Keratinocyte (primary cell): ENCODE data around the gene DRICH1. TPM values are rescaled to one million over a fixed set of nuclear protein-coding genes. Genes with fewer than 3 reads are reported as not detected.

Experiments
- DNase-seq: peaks from one replicate; pipeline ENCODE4 v3.0.0-alpha.2; 2011; ENCODE audit warnings: low read depth, missing footprints, low spot score
- FAIRE-seq: peaks from 2 replicates; lab custom pipeline; 2011; peaks lifted over from hg19 to GRCh38; lab: Jason Lieb, UNC
- H2AFZ ChIP-seq: 2 replicates; pipeline ENCODE4 v1.6.0; 2012; ENCODE audit warnings: low read length, control low read depth, inconsistent platforms; ENCODE audit not compliant: control insufficient read depth
- H3K27ac ChIP-seq: 2 replicates; pipeline ENCODE4 v1.5.1; 2011; ENCODE audit warnings: low read length; ENCODE audit not compliant: control insufficient read depth, insufficient read depth
- H3K27me3 ChIP-seq: 3 replicates; pipeline ENCODE4 v1.6.0; 2011; ENCODE audit warnings: low read length; ENCODE audit not compliant: control insufficient read depth, insufficient read depth; ENCODE audit errors: extremely low read depth
- H3K36me3 ChIP-seq, 2 experiments: 2 replicates in 1 of 2; 3 replicates in 1 of 2; pipeline ENCODE4 v1.5.1; 2011; ENCODE audit warnings: low read length in 2 of 2, mild to moderate bottlenecking in 1 of 2; ENCODE audit not compliant: control insufficient read depth in 2 of 2, insufficient read depth in 2 of 2; ENCODE audit errors: extremely low read depth in 1 of 2
- H3K4me1 ChIP-seq: 3 replicates; pipeline ENCODE4 v1.5.1; 2011; ENCODE audit warnings: low read length; ENCODE audit not compliant: control insufficient read depth, insufficient read depth; ENCODE audit errors: extremely low read depth
- H3K4me2 ChIP-seq: 3 replicates; pipeline ENCODE4 v1.6.0; 2011; ENCODE audit warnings: low read depth, low read length; ENCODE audit not compliant: control insufficient read depth, insufficient read depth; ENCODE audit errors: extremely low read depth
- H3K4me3 ChIP-seq, 3 experiments: fragments of 200-600 bp in 1 of 3; sonication (generic) in 1 of 3; 2 replicates in 2 of 3; 3 replicates in 1 of 3; pipeline ENCODE4 v1.5.1; 2011 to 2016; ENCODE audit warnings: low read length in 3 of 3, mild to moderate bottlenecking in 3 of 3, control low read depth in 2 of 3, inconsistent platforms in 1 of 3, low read depth in 1 of 3, mixed read lengths in 1 of 3, mixed run types in 1 of 3, moderate library complexity in 1 of 3; ENCODE audit not compliant: control insufficient read depth in 2 of 3, insufficient read depth in 2 of 3; ENCODE audit errors: extremely low read depth in 1 of 3
- H3K79me2 ChIP-seq: 2 replicates; pipeline ENCODE4 v1.6.0; 2012; ENCODE audit warnings: low read length; ENCODE audit not compliant: control insufficient read depth, insufficient read depth
- H3K9ac ChIP-seq: 3 replicates; pipeline ENCODE4 v1.6.0; 2011; ENCODE audit warnings: low read length; ENCODE audit not compliant: control insufficient read depth, insufficient read depth; ENCODE audit errors: extremely low read depth
- H3K9me1 ChIP-seq: 3 replicates; pipeline ENCODE4 v1.6.0; 2011; ENCODE audit warnings: low read length; ENCODE audit not compliant: control insufficient read depth, insufficient read depth; ENCODE audit errors: extremely low read depth
- H3K9me3 ChIP-seq: 2 replicates; pipeline ENCODE4 v1.5.1; 2012; ENCODE audit warnings: low read depth, low read length; ENCODE audit not compliant: control insufficient read depth
- H4K20me1 ChIP-seq: 3 replicates; pipeline ENCODE4 v1.6.0; 2011; ENCODE audit warnings: low read length; ENCODE audit not compliant: control insufficient read depth, insufficient read depth; ENCODE audit errors: extremely low read depth
- CTCF ChIP-seq, 3 experiments: IDR thresholded peaks in 1 of 3; conservative IDR thresholded peaks in 1 of 3; optimal IDR thresholded peaks in 1 of 3; 2 replicates in 2 of 3; 3 replicates in 1 of 3; pipeline versions ENCODE3 to v1.5.1; 2011; ENCODE audit warnings: low read length in 3 of 3, mild to moderate bottlenecking in 3 of 3, moderate library complexity in 2 of 3, control low read depth in 1 of 3, inconsistent platforms in 1 of 3; ENCODE audit not compliant: insufficient read depth in 2 of 3; ENCODE audit errors: extremely low read depth in 1 of 3
- EZH2 ChIP-seq: IDR thresholded peaks from one replicate; pipeline ENCODE4 v1.6.1; 2012; ENCODE audit warnings: inconsistent platforms, mild to moderate bottlenecking, low read length, moderate library complexity
- dilution Hi-C: fragments of 300-500 bp; cut with MboI; formaldehyde crosslinking; loops from one replicate; pipeline ENCODE4 v1.7.0; 2020; ENCODE audit warnings: low sequenced_read_pairs; ENCODE audit not compliant: extremely low pct_ligation_motif_present
- polyA plus RNA-seq, 5 experiments: library from polyadenylated mRNA; depleted of rRNA in 3 of 5; stranded (reverse) in 3 of 5; stranded (forward) in 1 of 5; unstranded in 1 of 5; fragments of >200 nt; gene quantifications; 1 replicate in 1 of 5; 2 replicates in 3 of 5; 3 replicates in 1 of 5; pipeline versions ENCODE4 v1.2.1 to v1.2.3, GENCODE V29; 2011 to 2012; ENCODE audit warnings: missing spikeins in 2 of 5, low read depth in 1 of 5, low replicate concordance in 1 of 5

The DRICH1 gene
- polyA plus RNA-seq, 1 donor (not counting 4 experiments of a cell fraction or from before 2014, with no cell fraction given), result 0.12 TPM

DNA sequence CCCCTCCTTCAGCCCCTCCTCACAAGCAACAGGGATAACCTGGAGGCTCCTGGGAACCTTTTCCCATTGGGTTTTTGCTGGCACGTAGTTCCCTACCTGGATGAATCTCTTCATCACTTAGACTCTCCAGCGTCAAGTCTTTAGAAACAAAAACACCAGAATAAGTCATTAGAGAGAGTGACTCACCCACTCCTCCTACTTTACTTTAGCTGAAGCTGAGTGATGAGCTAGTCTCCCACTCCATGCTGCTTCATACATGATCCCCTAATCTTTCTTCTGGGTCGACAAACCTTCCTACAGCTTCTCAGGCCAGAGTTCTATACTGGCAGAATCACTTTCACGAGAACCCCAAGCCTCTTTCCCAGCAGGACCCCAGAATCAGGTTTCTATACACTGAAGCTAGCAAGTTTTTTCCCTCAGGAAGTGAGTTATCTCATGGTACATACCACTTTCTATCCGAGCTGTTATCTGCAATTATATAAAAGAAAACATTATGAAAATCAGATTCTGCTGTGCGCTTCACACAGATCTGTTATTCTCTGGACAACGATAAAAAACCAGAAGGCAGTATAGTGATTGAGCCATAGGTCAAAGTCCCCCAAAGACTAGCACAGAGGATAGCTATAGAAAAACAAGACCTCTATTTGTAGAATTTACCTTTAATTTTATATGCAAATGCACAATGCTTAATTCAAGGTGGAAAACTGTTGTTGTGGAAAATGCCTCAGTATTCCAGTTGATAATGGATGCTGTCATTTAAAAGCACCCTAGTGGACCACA lies 18.7 kb downstream of the DRICH1 start:
- dilution Hi-C loops, result no loop called here
- TF ChIP-seq EZH2, result no peak
- TF ChIP-seq CTCF (optimal IDR thresholded peaks at IDR 0.05 in 1 of 3, IDR thresholded peaks at IDR 0.05 in 1 of 3, conservative IDR thresholded peaks at IDR 0.05 in 1 of 3; ENCODE audit: extremely low read depth in 1 of 3, insufficient read depth in 2 of 3, low read length in 3 of 3), result no peak
- DNase-seq (no peak), FAIRE-seq (no peak)
- Histone ChIP-seq H4K20me1 (peaks cover 6% of the 10 kb centered on the region), H3K36me3 (no peaks in the 10 kb centered on the region), H3K27ac (no peak overlapping the region), H3K4me1 (no peaks in the 10 kb centered on the region), H3K9ac (no peak overlapping the region), H3K9me1 (no peaks in the 10 kb centered on the region), H2AFZ (no peak overlapping the region), H3K27me3 (no peaks in the 10 kb centered on the region), H3K4me3 (no peak overlapping the region), H3K4me2 (no peak overlapping the region), H3K9me3 (no peaks in the 10 kb centered on the region), H3K79me2 (no peaks in the 10 kb centered on the region)

GRCh38 chr22:23609983-23610781 lies 21.9 kb downstream of the DRICH1 start:
- Histone ChIP-seq H3K9me1 (no peaks in the 10 kb centered on the region), H2AFZ (no peak overlapping the region), H3K9ac (no peak overlapping the region), H3K27me3 (no peaks in the 10 kb centered on the region), H3K79me2 (no peaks in the 10 kb centered on the region), H3K4me1 (no peaks in the 10 kb centered on the region), H4K20me1 (peaks cover 6% of the 10 kb centered on the region), H3K4me2 (no peak overlapping the region), H3K27ac (no peak overlapping the region), H3K4me3 (no peak overlapping the region), H3K9me3 (no peaks in the 10 kb centered on the region), H3K36me3 (no peaks in the 10 kb centered on the region)
- FAIRE-seq (no peak), DNase-seq (no peak)
- dilution Hi-C loops, result no loop called here
- TF ChIP-seq CTCF (optimal IDR thresholded peaks at IDR 0.05 in 1 of 3, IDR thresholded peaks at IDR 0.05 in 1 of 3, conservative IDR thresholded peaks at IDR 0.05 in 1 of 3; ENCODE audit: extremely low read depth in 1 of 3, insufficient read depth in 2 of 3, low read length in 3 of 3) (no peak), EZH2 (no peak)
